Body of pancreas (tissue), 4 donors: ENCODE measurements around the gene FAM193B.

Experiments
- POLR2A ChIP-seq, 3 donors: fragments of 450-650 bp; IDR thresholded peaks; one replicate each; pipeline ENCODE4 v1.6.1; 2016; ENCODE audit warnings: antibody characterized with exemption in 3 of 3, mild to moderate bottlenecking in 2 of 3
- TF ChIP-seq, protein P1 (sequence below), 7 experiments: fragments of 450-650 bp in 4 of 7; fragments of 200-600 bp in 3 of 7; sonication (generic) in 3 of 7; IDR thresholded peaks; one replicate each; pipeline ENCODE4 v1.5.1; 2016 to 2019; ENCODE audit warnings: antibody characterized with exemption in 7 of 7

DNA sequence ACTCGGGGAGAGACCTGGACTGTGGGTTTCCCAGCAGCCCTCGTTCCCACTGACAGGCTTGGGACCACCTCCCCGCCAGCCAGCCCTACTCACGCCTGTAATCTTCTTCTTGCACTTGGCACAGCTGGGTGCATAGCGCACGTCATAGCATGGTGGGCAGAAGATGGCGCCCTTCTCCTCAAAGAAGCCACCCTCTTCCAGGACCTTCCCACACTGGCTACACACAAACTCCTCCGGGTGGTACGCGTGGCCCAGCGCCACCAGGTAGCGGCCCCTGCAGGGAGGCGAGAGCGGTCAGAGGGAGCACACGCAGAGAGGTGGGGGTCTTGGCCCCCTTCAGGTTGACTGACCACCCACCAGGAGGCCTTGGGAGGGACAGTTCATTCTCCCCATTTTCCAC is 66.4 kb downstream of the FAM193B start:
- TF ChIP-seq POLR2A (IDR thresholded peaks at IDR 0.05) = no peak
- TF ChIP-seq, protein P1, sequence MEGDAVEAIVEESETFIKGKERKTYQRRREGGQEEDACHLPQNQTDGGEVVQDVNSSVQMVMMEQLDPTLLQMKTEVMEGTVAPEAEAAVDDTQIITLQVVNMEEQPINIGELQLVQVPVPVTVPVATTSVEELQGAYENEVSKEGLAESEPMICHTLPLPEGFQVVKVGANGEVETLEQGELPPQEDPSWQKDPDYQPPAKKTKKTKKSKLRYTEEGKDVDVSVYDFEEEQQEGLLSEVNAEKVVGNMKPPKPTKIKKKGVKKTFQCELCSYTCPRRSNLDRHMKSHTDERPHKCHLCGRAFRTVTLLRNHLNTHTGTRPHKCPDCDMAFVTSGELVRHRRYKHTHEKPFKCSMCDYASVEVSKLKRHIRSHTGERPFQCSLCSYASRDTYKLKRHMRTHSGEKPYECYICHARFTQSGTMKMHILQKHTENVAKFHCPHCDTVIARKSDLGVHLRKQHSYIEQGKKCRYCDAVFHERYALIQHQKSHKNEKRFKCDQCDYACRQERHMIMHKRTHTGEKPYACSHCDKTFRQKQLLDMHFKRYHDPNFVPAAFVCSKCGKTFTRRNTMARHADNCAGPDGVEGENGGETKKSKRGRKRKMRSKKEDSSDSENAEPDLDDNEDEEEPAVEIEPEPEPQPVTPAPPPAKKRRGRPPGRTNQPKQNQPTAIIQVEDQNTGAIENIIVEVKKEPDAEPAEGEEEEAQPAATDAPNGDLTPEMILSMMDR (IDR thresholded peaks at IDR 0.05) = no peak
